NCI-H2107 treated with DMSO at 0.1 percent for 48 hours (cell line): ENCODE results near the gene ATXN3L.
A peak's percentile ranks its signal among the peaks of the same experiment; 100 is the strongest.

Experiments used
- DNase-seq: peaks from one replicate; lab custom pipeline; 2025; ENCODE audit not compliant: unreplicated experiment; lab: John Stamatoyannopoulos, UW

The ATXN3L gene

GRCh38 chrX:13319953-13320352 is at the start of gene ATXN3L:
Gene ATXN3L (minus strand): TSS chrX:13320053. CDS start chrX:13319934, 119 bp downstream.
- DNase-seq: no peak

DNA sequence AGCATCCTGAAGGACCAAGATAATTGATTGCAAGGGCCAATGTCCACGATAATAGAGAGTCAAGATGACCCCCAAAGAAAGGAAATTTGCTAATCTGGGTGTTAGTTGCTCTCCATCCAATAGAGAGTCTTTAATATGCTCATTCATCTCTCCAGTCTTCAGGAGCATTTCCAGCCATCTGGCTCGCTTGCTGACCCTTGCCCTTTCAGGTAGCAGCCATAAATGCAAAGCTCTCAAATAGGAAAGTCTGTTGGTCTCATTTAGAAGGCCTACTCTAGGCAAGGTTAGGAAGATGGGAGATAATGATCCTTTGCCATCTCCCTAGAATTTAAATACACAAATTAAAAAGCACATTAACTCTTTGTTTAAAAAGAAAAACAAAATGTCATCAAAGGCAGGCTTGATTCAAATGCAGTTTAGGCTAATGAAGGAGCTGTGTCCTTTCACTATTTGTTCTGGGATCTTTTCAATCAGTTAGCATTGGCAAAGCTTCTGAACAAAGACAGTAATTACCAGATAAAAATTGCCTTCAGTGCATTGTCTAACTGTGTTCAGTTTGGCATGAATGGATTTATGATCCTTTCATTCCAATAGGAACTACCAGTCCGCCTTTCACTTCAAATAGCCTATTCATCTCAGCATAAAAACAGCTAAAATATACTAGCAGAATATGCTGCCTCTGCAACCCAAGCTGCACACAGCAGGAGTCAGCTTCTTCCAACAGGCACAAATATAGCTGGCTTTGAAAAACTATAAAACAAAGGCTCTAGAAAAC is 49.6 kb upstream of the ATXN3L start:
- DNase-seq: no peak

- DNase-seq: no peak
These were observed 48.1 kb upstream of the ATXN3L start for GRCh38 chrX:13367950-13368349.

- no peak for DNase-seq
These were observed 46.8 kb upstream of the ATXN3L start for GRCh38 chrX:13366698-13367097.

DNA sequence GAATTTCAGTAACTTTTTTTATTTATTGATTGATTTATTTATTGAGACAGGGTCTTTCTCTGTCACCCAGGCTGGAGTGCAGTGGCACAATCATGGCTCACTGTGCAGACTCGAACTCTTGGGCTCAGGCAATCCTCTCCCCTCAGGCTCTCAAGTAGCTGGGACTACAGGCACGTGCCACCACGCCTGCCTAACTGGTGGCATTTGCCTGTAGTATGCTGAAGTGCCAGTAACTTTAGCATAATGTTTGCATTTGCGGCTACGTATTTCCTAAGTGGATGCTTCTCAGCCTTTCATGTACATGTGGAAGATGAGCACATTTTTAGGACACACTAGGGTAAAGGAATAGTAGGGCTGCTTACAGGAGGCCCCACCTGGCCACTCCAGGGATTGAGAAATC is 45.3 kb upstream of the ATXN3L start:
- no peak for DNase-seq

- DNase-seq: no peak
These were observed 44.5 kb upstream of the ATXN3L start for GRCh38 chrX:13364230-13364857.

GRCh38 chrX:13360146-13360545 is 40.3 kb upstream of the ATXN3L start:
- peak; percentile 72 for DNase-seq

DNA sequence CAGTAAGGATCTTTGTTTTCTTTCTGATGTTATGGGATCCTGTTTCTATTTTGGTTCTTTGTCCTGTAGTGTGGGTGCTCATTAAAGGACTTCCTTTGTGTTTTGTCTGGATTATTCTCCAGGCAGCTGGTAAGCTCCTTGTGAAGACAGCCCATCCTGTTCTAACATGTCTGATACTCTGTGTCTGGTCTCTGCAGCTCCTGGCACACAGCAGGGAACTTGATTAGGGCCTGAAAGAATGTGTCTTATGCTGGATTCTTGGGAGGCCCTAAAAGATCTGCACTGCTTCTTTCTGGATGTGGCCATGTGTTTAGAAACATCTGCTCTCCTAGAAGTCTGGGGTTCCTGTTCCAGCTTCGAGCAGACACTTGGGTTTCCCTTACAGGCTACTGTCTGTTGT is 38.1 kb upstream of the ATXN3L start:
- peak; percentile 81 for DNase-seq

GRCh38 chrX:13346646-13347045 is 26.8 kb upstream of the ATXN3L start:
- DNase-seq: peak; percentile 42

GRCh38 chrX:13345438-13345837 is 25.6 kb upstream of the ATXN3L start:
- no peak for DNase-seq

- DNase-seq: no peak
These were observed 25.2 kb upstream of the ATXN3L start for GRCh38 chrX:13345037-13345436.

- no peak for DNase-seq
These were observed 21.7 kb upstream of the ATXN3L start for GRCh38 chrX:13341491-13342101.

DNA sequence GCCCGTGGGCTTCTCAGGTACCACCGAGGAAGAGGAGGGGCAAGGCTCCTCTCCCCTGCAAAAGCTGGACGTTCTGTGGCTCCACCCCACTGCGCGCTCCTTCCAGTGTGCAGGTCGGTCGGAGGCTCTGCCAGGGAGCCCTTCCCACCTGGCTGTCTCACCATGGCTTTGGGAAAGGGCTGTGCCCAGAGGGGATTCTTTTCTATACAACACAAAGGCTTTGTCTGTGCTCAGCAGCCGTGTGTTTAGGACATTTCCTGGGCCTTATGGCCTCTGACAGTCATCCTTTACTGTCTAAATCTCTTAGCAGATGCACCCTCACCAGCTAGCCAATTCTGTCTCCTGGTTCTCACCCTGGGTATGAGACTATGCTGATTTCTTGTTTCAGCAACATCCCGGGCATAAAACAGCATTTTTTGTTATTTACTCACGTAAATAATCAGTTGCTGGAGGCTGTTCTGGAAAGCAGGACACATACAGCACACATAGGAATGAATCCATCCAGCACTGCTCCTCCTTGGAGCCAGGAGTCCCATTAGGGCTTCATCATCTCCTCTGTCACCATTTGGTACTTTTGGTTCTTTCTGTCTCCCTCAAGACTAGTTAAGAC is 20.4 kb upstream of the ATXN3L start:
- no peak for DNase-seq

DNA sequence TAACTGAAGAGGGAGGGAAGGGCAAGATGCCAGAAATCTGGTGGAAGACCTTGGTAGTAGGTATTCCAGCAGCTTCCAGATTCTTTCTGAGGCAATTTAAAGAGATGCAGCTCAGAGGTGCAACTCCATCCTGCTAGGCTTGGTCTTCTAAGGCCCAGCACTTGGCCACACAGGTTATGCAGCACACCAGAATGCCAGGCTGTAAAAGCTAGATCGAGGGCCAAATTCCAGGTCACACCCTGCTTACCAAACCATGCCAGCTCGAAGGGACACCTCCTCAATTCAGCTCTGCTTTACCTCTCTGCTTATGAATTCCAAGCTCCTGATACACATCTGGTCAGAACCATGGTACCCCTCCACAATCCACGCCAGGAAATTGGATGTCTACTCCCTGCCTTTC is 19.8 kb upstream of the ATXN3L start:
- no peak for DNase-seq

DNA sequence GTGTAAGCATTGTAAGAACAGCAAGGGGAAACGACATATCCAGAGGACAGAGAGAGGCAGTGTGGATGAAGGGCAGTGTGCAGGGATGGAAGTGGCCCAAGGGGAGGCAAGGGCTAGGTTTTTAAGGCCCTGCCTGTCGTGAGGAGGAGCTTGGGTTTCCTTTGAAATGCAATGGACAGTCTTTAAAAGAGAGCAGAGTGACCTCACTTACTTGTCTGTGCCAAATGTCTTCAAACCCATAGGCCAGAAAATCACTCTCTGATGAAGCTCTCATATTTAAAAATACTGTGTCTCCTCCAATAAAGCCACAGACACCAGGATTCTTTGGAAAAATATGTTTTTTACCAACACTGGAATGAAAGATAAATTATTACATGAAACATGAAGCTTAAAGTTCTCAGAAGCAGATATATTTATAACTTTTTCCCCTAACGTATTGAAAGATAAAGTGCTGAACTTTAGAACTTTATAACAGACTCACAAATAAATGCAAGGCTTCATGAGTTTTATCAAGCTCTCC is 19.2 kb upstream of the ATXN3L start:
- no peak for DNase-seq

- DNase-seq: no peak
These were observed 14.6 kb upstream of the ATXN3L start for GRCh38 chrX:13334491-13334890.

- no peak for DNase-seq
These were observed 10.6 kb upstream of the ATXN3L start for GRCh38 chrX:13330446-13330845.

DNA sequence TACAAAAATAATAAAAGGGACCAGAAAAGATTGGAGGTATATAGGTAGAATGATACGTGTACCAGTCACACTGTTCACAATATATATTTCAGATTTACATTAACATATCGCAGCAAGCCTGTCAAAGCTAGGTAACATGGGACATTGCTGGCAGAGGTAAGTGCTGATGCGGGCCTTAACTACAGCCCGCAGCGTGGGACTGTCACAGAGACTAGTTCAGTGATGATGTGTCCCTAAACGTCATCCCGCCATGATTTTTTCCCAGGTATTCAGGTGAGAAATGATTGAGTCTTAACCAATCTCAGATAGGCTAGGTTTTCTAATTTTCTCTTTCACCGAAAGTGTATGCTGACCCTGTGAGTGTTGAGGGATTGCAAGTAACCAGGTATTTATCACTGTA is 7.8 kb upstream of the ATXN3L start:
- DNase-seq: no peak

DNA sequence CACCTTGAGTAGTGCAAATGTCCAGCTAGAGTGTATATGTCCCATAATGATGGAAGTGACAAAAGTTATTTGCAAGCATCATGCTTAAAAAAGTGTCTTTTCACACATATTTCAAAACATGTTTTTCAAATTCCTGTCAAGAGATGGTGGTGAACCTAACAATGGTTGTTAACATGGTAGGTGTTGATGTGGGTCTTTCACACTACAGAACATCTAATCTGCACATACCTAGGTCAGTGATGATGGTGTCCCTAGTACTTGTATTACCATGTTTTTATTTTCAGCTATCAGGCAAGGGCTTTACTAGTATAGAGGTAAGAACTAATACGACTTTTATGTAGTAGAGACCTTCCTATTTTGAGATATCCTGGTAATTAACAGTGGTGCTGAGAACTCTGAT is 3.4 kb upstream of the ATXN3L start:
- no peak for DNase-seq

- DNase-seq: no peak
These were observed 2.5 kb downstream of the ATXN3L start for GRCh38 chrX:13317366-13317765.

GRCh38 chrX:13311560-13311959 is 8.3 kb downstream of the ATXN3L start:
- DNase-seq: no peak

DNA sequence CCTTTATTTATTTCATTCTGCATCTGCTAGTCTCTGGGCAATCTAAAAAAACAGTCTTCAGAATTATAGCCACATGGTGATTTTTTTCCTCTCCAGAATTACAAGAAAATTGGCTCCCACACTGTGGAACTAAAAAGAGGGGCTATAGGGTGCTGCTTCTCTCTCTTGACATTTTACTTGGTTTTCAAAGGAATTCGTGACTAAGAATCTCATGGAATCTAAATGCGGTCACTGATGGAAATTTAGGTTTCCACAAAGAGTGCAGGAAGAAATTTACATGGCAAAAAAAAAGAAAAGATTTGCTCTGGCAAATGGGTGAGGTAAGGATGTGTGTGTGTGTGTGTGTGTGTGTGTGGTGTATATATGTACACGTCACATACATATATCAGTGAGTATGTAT is 10.2 kb downstream of the ATXN3L start:
- DNase-seq: no peak
